Measurements from ENCODE around the gene PID1.
A peak's percentile ranks its signal among the peaks of the same experiment; 100 is the strongest.

PID1 gene

GRCh38 chr2:229133155-229133772, 137.8 kb downstream of the PID1 start:
- H3K27ac ChIP-seq (ENCODE audit: low read depth in 2 of 2, low read length in 2 of 2) = no peak overlapping the region
- H3K27me3 ChIP-seq (ENCODE audit: control insufficient read depth in 2 of 2, insufficient read depth in 2 of 2, low read length in 2 of 2) = no peaks in the 10 kb centered on the region
- H3K4me1 ChIP-seq (ENCODE audit: control insufficient read depth in 2 of 2, insufficient read depth in 2 of 2, low read length in 2 of 2) = peaks cover 6 to 12% of the 10 kb centered on the region in 2 donors
- no peak overlapping the region for H3K4me3 ChIP-seq (ENCODE audit: low read length in 2 of 2)
- H3K9me3 ChIP-seq (ENCODE audit: control insufficient read depth in 2 of 2, low read length in 2 of 2) = no peaks in the 10 kb centered on the region
- H3K36me3 ChIP-seq (ENCODE audit: control insufficient read depth in 2 of 2, insufficient read depth in 2 of 2, low read length in 2 of 2) = no peaks in the 10 kb centered on the region
- no peak overlapping the region for H3K9ac ChIP-seq (ENCODE audit: low read depth in 1 of 2, low read length in 2 of 2)

- no peak overlapping the region for H3K9ac ChIP-seq (ENCODE audit: low read depth in 1 of 2, low read length in 2 of 2)
- H3K4me1 ChIP-seq (ENCODE audit: control insufficient read depth in 2 of 2, insufficient read depth in 2 of 2, low read length in 2 of 2) = peaks cover 6 to 9% of the 10 kb centered on the region in 2 donors
- no peaks in the 10 kb centered on the region for H3K27me3 ChIP-seq (ENCODE audit: control insufficient read depth in 2 of 2, insufficient read depth in 2 of 2, low read length in 2 of 2)
- H3K36me3 ChIP-seq (ENCODE audit: control insufficient read depth in 2 of 2, insufficient read depth in 2 of 2, low read length in 2 of 2) = no peaks in the 10 kb centered on the region
- no peak overlapping the region for H3K27ac ChIP-seq (ENCODE audit: low read depth in 2 of 2, low read length in 2 of 2)
- H3K4me3 ChIP-seq (ENCODE audit: low read length in 2 of 2) = no peak overlapping the region
- no peaks in the 10 kb centered on the region for H3K9me3 ChIP-seq (ENCODE audit: control insufficient read depth in 2 of 2, low read length in 2 of 2)
These were observed 138.9 kb downstream of the PID1 start for GRCh38 chr2:229132236-229132635.

GRCh38 chr2:229130522-229130921, 140.6 kb downstream of the PID1 start:
- Histone ChIP-seq H3K27ac (ENCODE audit: low read depth in 2 of 2, low read length in 2 of 2) (peak overlapping the region; percentile 67 to 77), H3K4me3 (ENCODE audit: low read length in 2 of 2) (no peak overlapping the region), H3K36me3 (ENCODE audit: control insufficient read depth in 2 of 2, insufficient read depth in 2 of 2, low read length in 2 of 2) (no peaks in the 10 kb centered on the region), H3K4me1 (ENCODE audit: control insufficient read depth in 2 of 2, insufficient read depth in 2 of 2, low read length in 2 of 2) (peaks cover 6 to 9% of the 10 kb centered on the region in 2 donors), H3K9ac (ENCODE audit: low read depth in 1 of 2, low read length in 2 of 2) (peak overlapping the region; percentile 18 to 22), H3K27me3 (ENCODE audit: control insufficient read depth in 2 of 2, insufficient read depth in 2 of 2, low read length in 2 of 2) (no peaks in the 10 kb centered on the region), H3K9me3 (ENCODE audit: control insufficient read depth in 2 of 2, low read length in 2 of 2) (no peaks in the 10 kb centered on the region)

GRCh38 chr2:229129738-229130371, 141.2 kb downstream of the PID1 start:
- Histone ChIP-seq H3K27ac (ENCODE audit: low read depth in 2 of 2, low read length in 2 of 2) (peak overlapping the region; percentile 67 to 81), H3K4me1 (ENCODE audit: control insufficient read depth in 2 of 2, insufficient read depth in 2 of 2, low read length in 2 of 2) (peaks cover 6 to 9% of the 10 kb centered on the region in 2 donors), H3K27me3 (ENCODE audit: control insufficient read depth in 2 of 2, insufficient read depth in 2 of 2, low read length in 2 of 2) (no peaks in the 10 kb centered on the region), H3K9me3 (ENCODE audit: control insufficient read depth in 2 of 2, low read length in 2 of 2) (no peaks in the 10 kb centered on the region), H3K9ac (ENCODE audit: low read depth in 1 of 2, low read length in 2 of 2) (peak overlapping the region in 1 of 2 donors; percentile 18), H3K36me3 (ENCODE audit: control insufficient read depth in 2 of 2, insufficient read depth in 2 of 2, low read length in 2 of 2) (no peaks in the 10 kb centered on the region), H3K4me3 (ENCODE audit: low read length in 2 of 2) (peak overlapping the region; percentile 9 to 48)

- H3K27me3 ChIP-seq (ENCODE audit: control insufficient read depth in 2 of 2, insufficient read depth in 2 of 2, low read length in 2 of 2) = no peaks in the 10 kb centered on the region
- H3K4me1 ChIP-seq (ENCODE audit: control insufficient read depth in 2 of 2, insufficient read depth in 2 of 2, low read length in 2 of 2) = peaks cover 6% of the 10 kb centered on the region in 2 donors
- no peak overlapping the region for H3K27ac ChIP-seq (ENCODE audit: low read depth in 2 of 2, low read length in 2 of 2)
- no peak overlapping the region for H3K4me3 ChIP-seq (ENCODE audit: low read length in 2 of 2)
- no peaks in the 10 kb centered on the region for H3K36me3 ChIP-seq (ENCODE audit: control insufficient read depth in 2 of 2, insufficient read depth in 2 of 2, low read length in 2 of 2)
- no peak overlapping the region for H3K9ac ChIP-seq (ENCODE audit: low read depth in 1 of 2, low read length in 2 of 2)
- H3K9me3 ChIP-seq (ENCODE audit: control insufficient read depth in 2 of 2, low read length in 2 of 2) = no peaks in the 10 kb centered on the region
These were observed 143.6 kb downstream of the PID1 start for GRCh38 chr2:229127471-229127870.

- Histone ChIP-seq H3K27ac (ENCODE audit: low read depth in 2 of 2, low read length in 2 of 2) (no peak overlapping the region), H3K4me3 (ENCODE audit: low read length in 2 of 2) (no peak overlapping the region), H3K27me3 (ENCODE audit: control insufficient read depth in 2 of 2, insufficient read depth in 2 of 2, low read length in 2 of 2) (no peaks in the 10 kb centered on the region), H3K4me1 (ENCODE audit: control insufficient read depth in 2 of 2, insufficient read depth in 2 of 2, low read length in 2 of 2) (peaks cover 6% of the 10 kb centered on the region in 2 donors), H3K36me3 (ENCODE audit: control insufficient read depth in 2 of 2, insufficient read depth in 2 of 2, low read length in 2 of 2) (no peaks in the 10 kb centered on the region), H3K9ac (ENCODE audit: low read depth in 1 of 2, low read length in 2 of 2) (no peak overlapping the region), H3K9me3 (ENCODE audit: control insufficient read depth in 2 of 2, low read length in 2 of 2) (no peaks in the 10 kb centered on the region)
These were observed 145.0 kb downstream of the PID1 start for GRCh38 chr2:229126066-229126465.

- H3K27ac ChIP-seq (ENCODE audit: low read depth in 2 of 2, low read length in 2 of 2) = no peak overlapping the region
- no peak overlapping the region for H3K4me3 ChIP-seq (ENCODE audit: low read length in 2 of 2)
- H3K36me3 ChIP-seq (ENCODE audit: control insufficient read depth in 2 of 2, insufficient read depth in 2 of 2, low read length in 2 of 2) = peaks cover 0 to 4% of the 10 kb centered on the region in 2 donors
- H3K4me1 ChIP-seq (ENCODE audit: control insufficient read depth in 2 of 2, insufficient read depth in 2 of 2, low read length in 2 of 2) = no peaks in the 10 kb centered on the region
- no peaks in the 10 kb centered on the region for H3K27me3 ChIP-seq (ENCODE audit: control insufficient read depth in 2 of 2, insufficient read depth in 2 of 2, low read length in 2 of 2)
- H3K9ac ChIP-seq (ENCODE audit: low read depth in 1 of 2, low read length in 2 of 2) = no peak overlapping the region
- no peaks in the 10 kb centered on the region for H3K9me3 ChIP-seq (ENCODE audit: control insufficient read depth in 2 of 2, low read length in 2 of 2)
These were observed 147.0 kb downstream of the PID1 start for GRCh38 chr2:229124136-229124535.

- no peaks in the 10 kb centered on the region for H3K9me3 ChIP-seq (ENCODE audit: control insufficient read depth in 2 of 2, low read length in 2 of 2)
- no peak overlapping the region for H3K27ac ChIP-seq (ENCODE audit: low read depth in 2 of 2, low read length in 2 of 2)
- no peak overlapping the region for H3K4me3 ChIP-seq (ENCODE audit: low read length in 2 of 2)
- no peaks in the 10 kb centered on the region for H3K4me1 ChIP-seq (ENCODE audit: control insufficient read depth in 2 of 2, insufficient read depth in 2 of 2, low read length in 2 of 2)
- no peak overlapping the region for H3K9ac ChIP-seq (ENCODE audit: low read depth in 1 of 2, low read length in 2 of 2)
- H3K36me3 ChIP-seq (ENCODE audit: control insufficient read depth in 2 of 2, insufficient read depth in 2 of 2, low read length in 2 of 2) = peaks cover 0 to 4% of the 10 kb centered on the region in 2 donors
- no peaks in the 10 kb centered on the region for H3K27me3 ChIP-seq (ENCODE audit: control insufficient read depth in 2 of 2, insufficient read depth in 2 of 2, low read length in 2 of 2)
These were observed 152.2 kb downstream of the PID1 start for GRCh38 chr2:229118927-229119326.

GRCh38 chr2:229118336-229118735, 152.8 kb downstream of the PID1 start:
- H3K27me3 ChIP-seq (ENCODE audit: control insufficient read depth in 2 of 2, insufficient read depth in 2 of 2, low read length in 2 of 2) = no peaks in the 10 kb centered on the region
- H3K9ac ChIP-seq (ENCODE audit: low read depth in 1 of 2, low read length in 2 of 2) = no peak overlapping the region
- no peak overlapping the region for H3K4me3 ChIP-seq (ENCODE audit: low read length in 2 of 2)
- H3K4me1 ChIP-seq (ENCODE audit: control insufficient read depth in 2 of 2, insufficient read depth in 2 of 2, low read length in 2 of 2) = no peaks in the 10 kb centered on the region
- H3K36me3 ChIP-seq (ENCODE audit: control insufficient read depth in 2 of 2, insufficient read depth in 2 of 2, low read length in 2 of 2) = peaks cover 0 to 4% of the 10 kb centered on the region in 2 donors
- H3K9me3 ChIP-seq (ENCODE audit: control insufficient read depth in 2 of 2, low read length in 2 of 2) = no peaks in the 10 kb centered on the region
- H3K27ac ChIP-seq (ENCODE audit: low read depth in 2 of 2, low read length in 2 of 2) = no peak overlapping the region

- no peaks in the 10 kb centered on the region for H3K4me1 ChIP-seq (ENCODE audit: control insufficient read depth in 2 of 2, insufficient read depth in 2 of 2, low read length in 2 of 2)
- H3K36me3 ChIP-seq (ENCODE audit: control insufficient read depth in 2 of 2, insufficient read depth in 2 of 2, low read length in 2 of 2) = no peaks in the 10 kb centered on the region
- no peak overlapping the region for H3K4me3 ChIP-seq (ENCODE audit: low read length in 2 of 2)
- H3K27me3 ChIP-seq (ENCODE audit: control insufficient read depth in 2 of 2, insufficient read depth in 2 of 2, low read length in 2 of 2) = no peaks in the 10 kb centered on the region
- no peaks in the 10 kb centered on the region for H3K9me3 ChIP-seq (ENCODE audit: control insufficient read depth in 2 of 2, low read length in 2 of 2)
- no peak overlapping the region for H3K27ac ChIP-seq (ENCODE audit: low read depth in 2 of 2, low read length in 2 of 2)
- no peak overlapping the region for H3K9ac ChIP-seq (ENCODE audit: low read depth in 1 of 2, low read length in 2 of 2)
These were observed 159.3 kb downstream of the PID1 start for GRCh38 chr2:229111744-229112143.
